NCI-H1092 treated with DMSO at 0.1 percent for 48 hours (cell line): Measurements from ENCODE around the gene TBC1D12.
"Not testable (repeated sequence)": the region's sequence is repeated elsewhere in the genome, so short reads cannot be mapped to it uniquely, and the experiment has no call there.

Experiments used
- DNase-seq: peaks from one replicate; lab custom pipeline; 2025; lab: John Stamatoyannopoulos, UW

Gene TBC1D12

DNA sequence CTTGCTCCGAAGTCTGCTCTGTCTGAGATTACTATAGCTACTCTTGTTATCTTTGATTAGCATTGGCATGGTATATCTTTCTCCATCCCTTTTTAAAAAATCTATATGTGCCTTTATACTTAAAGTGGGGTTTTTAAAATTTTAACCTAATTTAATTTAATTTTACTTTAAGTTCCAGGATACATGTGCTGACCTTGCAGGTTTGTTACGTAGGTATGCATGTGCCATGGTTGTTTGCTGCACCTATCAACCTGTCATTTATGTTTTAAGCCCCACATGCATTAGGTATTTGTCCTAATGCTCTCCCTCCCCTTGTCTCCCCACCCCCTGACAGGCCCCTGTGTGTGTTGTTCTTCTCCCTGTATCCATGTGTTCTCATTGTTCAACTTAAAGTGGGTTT is 54.6 kb downstream of the TBC1D12 start:
- DNase-seq = no peak

DNA sequence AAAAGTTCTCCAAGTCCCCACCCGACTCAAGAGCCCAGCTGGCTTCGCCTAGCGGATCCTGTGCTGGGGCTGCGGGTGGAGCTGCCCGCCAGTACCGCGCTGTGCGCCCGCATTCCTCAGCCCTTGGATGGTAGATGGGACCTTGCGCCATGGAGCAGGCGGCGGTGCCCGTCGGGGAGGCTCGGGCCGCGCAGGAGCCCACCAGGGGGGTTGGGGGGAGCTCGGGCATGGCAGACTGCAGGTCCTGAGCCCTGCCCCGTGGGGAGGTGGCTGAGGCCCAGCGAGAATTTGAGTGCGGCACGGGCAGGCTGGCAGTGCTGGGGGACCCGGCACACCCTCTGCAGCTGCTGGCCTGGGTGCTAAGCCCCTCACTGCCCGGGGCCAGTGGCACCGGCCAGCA is 57.0 kb downstream of the TBC1D12 start:
- no peak for DNase-seq

DNA sequence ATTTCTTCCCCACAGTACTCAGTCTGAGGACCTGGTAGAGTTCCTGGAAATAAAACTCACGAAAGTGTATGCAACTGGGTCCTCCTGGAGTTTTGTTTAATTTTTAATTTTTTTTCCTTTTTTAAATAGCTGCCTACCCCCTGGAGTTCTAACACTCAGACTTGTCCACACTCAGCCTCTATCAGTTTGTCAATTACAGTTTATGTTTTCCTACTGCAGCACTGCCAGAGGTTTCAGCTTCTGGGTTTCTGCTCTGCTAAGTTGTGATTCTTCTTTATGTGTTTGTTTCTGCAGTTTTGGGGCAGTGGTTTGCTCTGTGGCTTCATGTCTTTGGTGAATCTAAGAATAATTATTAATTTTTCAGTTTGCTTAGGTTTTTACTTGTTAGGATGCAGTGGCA is 59.2 kb downstream of the TBC1D12 start:
- no peak for DNase-seq

DNA sequence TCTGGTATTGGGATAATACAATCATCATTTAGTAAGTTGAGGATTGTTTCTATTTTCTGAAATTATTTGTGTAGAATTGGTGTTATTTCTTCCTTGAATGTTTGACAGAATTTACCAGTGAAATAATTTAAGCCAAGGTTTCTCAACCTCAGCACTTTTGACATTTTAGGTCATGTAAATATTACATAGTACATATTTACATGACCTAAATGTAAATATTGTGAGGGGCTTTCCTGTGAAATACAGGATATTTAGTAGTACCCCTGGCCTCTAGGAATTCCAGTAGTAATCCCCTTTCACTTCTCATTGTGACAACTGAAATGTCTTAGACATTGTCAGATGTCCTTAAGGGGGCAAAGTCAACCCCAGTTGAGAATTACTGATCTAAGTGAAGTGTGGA is 59.8 kb downstream of the TBC1D12 start:
- no peak for DNase-seq

DNA sequence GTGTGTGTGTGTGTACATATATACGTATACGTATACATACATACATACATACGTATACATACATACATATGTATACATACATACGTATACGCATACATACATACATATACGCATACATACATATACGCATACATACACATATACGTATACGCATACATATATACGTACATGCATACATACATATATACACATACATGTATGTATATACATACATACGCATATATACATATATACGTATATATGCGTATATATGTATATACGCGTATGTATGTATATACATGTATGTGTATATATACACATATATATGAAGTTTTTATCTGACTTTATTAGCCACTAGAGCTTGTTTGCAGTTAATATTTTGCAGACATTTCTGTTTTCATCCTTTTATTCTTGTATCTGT is 63.3 kb downstream of the TBC1D12 start:
- no peak for DNase-seq

DNA sequence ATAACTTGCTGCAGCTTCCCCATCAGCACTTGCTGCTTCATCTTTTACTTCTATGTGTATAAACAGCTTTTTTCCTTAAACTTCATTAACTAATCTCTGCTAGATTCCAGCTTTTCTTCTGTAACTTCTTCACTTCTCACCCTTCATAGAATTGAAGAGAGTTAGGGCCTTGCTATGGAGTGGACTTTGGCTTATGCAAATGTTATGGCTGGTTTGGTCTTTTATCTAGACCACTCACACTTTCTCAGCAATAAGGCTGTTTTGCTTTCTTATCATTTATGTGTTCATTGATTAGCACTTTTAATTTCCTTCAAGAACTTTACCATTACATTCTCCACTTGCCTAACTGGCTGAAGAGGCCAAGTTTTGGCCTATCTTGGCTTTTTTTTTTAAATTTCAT is 79.1 kb downstream of the TBC1D12 start:
- no peak for DNase-seq

DNA sequence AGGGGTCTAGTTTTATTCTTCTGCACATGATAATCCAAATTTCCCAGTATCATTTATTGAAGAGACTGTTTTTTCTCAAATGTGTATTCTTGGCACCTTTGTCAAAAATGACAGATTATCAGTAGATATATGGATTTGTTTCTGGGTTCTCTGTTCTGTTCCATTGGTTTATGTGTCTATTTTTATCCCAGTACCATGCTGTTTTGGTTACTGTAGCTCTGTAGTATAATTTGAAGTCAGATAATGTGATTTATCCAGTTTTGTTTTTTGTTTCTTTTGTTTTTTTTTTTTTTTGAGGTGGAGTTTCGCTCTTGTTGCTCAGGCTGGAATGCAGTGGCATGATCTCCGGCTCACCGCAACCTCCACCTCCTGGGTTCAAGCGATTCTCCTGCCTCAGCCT is 81.6 kb downstream of the TBC1D12 start:
- DNase-seq = no peak

DNA sequence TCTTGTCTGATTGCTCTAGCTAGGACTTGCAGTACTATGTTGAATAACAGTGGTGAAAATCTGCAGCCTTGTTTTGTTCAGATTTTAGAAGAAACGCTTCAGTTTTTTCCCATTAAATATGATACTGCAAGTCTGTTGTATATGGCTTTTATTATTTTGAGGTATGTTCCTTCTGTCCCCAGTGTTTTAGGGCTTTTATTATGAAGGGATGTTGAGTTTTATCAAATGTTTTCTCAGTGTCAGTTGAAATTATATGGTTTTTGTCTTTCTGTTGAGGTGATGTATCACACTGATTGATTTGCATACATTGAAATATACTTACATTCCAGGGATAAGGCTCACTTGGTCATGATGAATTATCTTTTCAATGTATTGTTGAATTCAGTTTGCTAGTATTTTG is 82.8 kb downstream of the TBC1D12 start:
- DNase-seq = no peak

DNA sequence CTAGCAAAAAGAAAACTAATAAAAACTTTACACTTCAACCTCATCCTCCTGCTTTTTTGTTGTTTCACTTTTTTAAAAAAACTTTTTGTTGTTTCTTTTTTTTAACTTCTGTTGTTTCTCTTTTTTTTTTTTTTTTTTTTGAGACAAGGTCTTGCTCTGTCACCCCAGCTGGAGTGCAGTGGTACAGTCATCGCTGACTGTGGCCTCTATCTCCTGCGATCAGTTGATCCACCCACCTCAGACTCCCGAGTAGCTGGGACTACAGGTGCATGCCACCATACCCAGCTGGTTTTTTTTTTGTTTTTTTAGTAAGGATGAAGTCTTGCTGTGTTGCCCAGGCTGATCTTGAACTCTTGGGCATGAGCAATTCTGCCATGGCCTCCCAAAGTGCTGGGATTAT is 85.2 kb downstream of the TBC1D12 start:
- no peak for DNase-seq

DNA sequence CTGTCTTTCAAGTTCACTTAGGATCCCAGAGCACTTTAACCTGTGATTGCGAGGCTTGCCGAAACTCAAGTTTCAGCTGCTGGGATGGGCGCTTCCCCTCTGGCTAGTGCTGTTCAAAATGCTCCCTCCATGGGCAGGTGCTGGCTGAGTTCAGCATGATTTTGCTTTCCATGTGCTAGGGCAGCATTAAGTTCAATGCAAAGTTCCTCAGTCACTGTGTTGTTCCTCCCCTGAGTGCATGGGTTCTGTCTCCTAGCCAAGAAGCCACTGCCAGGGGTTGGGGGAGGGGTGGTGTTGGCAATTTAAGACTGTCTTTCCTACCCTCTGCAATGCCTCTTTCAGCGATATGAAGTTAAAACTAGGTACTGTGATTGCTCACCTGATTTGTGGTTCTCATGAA is 86.8 kb downstream of the TBC1D12 start:
- no peak for DNase-seq

DNA sequence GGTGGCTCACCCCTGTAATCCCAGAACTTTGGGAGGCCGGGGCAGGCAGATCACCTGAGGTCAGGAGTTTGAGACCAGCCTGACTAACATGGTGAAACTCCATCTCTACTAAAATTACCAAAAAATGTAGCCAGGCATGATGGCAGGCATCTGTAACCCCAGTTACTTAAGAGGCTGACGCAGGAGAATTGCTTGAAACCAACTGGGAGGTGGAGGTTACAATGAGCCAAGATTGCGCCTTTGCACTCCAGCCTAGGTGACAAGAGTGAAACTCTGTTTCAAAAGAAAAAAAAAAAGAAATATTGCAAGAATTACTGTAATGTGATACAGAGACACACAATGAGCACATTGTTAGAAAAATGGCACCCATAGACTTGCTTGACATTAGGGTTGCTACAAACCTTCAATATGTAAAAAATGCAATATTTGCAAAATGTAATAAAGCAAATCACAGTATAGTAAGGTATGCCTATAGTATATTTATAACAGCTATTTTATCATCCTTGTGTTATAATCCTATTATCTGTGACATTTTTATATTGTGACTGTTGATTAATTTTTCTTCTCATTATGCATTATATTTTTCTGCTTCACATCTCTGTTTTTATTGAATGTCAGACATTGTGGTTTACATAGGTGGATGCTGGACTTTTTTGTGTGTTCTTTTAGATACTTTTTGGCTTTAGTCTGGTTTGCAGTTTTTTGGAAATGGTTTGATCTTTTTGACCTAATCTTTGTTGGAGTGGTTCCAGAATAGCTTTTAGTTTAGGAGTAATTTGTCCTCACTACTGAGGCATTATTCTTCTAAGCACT is 87.8 kb downstream of the TBC1D12 start:
- no peak for DNase-seq

DNA sequence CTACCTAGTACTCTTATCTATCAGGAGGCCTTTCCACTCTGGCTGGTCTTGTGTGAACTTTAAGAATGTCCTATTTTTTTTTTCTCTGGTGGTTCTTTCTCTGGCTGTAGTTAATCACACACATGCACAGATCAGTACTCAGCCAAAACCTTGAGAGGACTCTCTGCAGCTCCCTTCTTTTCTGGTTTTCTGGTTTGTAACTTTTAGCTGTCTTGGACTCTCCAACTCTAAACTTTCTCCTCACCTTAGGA is 88.4 kb downstream of the TBC1D12 start:
- DNase-seq = no peak

DNA sequence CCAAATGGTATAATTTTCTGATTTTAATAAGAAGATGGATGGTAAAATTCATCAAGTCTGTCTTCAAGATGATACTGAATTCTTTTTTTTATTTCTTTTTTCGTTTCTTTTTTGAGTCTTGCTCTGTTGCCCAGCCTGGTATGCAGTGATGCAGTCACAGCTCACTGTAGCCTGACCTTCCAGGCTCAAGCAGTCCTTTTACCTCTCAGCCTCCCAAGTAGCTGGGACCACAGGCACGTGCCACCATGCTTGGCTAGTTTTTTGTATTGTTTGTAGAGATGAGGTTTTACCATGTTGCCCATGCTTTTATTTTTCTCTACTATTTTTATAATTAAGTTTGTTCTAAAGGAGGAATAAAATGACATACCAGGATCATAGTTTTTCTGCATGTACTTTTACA is 91.1 kb downstream of the TBC1D12 start:
- no peak for DNase-seq

DNA sequence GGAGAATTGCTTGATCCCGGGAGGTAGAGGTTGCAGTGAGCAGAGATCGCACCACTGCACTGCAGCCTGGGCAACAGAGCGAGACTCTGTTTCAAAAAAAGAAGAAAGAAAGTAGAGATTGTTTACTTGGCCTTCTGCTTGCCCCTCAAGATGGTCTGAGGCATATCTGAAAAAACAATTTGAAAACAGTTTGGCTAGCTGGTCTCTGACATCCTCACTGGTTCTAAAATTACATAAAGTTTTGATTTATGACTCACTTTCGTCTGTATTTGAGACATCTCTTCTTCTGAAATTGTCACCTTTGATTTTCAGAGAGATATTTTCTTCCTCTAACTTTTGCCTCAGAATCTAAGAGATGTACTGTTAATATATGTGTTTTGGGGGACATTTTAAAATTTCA is 93.7 kb downstream of the TBC1D12 start:
- DNase-seq = no peak

DNA sequence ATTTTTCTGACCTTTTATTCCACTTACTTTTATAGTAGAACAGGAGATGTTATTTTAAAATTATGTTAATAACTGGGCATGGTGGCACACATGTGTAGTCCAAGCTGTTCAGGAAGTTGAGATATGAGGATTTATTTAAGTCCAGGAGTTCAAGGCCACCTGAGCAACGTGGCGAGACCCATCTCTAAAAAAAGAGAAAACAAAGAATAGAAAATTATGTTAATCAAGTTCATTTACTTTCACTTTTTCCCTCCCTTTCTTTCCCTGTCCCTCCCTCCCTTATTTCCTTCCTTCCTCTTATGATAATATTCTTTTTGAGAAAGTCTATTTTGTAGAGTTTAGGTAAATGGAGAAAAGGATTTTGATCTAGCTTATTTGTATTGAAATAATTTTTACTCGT is 94.3 kb downstream of the TBC1D12 start:
- DNase-seq = no peak

DNA sequence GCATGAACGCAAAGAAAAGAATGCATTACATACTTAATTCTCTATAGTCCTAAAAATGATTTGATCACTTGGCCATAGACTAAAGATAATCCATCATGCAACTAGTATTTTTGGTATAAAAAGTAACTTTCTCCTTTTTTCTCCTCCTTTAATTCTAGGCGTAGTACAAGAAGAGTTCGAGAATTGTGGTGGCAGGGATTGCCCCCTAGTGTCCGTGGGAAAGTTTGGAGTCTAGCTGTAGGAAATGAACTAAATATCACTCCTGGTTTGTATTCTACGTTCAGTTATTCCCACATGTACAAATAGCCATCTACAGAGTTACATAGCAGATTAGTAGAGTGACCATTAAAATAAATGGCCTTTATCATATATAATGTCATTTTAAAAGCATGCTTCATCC is 97.7 kb downstream of the TBC1D12 start:
- no peak for DNase-seq

DNA sequence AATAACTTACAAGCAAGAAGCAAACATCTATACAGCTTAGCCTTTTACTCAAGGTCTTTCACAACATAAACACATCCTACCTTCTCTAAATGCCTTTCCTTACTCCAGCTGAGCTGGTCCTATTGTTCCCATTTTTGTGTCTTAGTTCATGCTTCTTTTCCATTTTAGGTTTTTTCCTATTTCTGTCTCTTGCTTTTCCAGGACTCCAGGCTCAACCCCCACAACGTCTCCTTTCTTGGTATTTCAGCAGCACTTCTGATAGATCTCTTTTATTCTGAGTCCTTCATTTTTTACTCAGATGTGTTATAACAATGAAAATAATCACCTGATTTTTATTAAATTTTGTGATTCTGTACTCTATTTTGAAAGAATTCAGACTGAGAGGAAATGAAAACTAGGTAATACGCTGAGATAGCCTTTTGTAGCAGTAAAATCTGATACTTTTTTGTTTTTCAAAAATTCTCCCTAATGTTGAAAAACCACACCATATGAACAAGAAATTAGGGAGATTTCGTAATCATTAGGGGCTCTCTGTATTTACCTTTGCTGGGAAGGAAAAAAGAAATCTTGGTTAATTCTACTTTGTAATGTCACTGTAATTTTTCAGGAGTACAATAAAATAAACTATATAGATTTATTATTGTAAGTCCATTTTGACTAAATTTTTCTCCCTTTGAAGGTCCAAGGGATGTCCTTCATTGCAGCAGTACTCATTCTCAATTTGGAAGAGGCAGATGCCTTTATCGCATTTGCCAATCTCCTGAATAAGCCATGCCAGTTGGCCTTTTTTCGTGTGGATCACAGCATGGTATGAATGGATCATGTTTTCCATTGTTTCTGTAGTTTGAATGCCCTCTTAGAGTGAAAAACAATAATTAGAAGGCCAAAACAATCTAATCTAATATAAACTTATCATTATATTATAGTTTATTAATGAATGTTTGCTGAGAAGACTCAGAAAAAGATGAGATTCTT is 119.2 kb downstream of the TBC1D12 start:
- no peak for DNase-seq

DNA sequence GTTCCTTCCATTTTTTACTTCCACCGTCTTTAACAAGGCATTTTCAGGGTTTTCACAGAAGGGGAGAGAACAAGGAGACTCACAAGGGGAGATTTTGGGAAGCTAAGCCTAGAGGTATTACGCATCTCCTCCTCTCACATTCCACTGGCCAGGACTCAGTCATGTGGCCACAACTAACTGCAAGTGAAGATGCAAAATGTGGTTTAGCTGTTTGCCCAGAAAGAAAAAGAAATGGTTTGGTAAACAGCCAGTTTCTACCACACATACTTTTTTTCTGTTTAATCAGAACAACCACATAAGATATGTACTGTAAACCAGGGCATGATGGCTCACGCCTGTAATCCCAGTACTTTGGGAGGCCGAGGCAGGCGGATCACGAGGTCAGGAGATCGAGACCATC is 121.8 kb downstream of the TBC1D12 start:
- DNase-seq = no peak

DNA sequence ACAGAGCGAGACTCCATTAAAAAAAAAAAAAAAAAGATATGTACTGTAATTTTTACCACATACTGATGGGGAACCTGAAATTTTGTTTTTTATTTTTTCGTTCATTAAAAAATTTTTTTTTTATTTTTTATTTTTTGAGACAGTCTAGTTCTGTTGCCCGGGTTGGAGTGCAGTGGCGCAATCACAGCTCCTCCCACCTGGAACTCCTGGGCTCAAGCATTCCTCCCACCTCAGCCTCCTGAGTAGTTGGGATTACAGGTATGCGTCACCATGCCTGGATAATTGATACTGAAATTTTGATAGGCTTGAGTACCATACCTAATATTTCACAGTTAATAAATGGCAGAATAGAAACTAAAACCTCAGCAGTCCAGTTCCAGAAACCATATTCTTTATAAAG is 122.4 kb downstream of the TBC1D12 start:
- no peak for DNase-seq

DNA sequence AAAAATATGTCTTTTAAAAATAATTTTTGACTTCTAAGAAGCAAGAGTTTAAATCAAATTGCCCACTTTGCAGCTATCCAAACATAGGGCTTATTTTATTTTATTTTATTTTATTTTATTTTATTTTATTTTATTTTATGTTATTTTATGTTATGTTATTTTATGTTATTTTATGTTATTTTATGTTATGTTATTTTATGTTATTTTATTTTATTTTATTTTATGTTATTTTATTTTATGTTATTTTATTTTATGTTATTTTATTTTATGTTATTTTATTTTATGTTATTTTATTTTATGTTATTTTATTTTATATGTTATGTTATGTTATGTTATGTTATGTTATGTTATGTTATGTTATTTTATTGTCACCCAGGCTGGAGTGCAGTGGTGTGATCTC is 129.2 kb downstream of the TBC1D12 start:
- not testable (repeated sequence) for DNase-seq

DNA sequence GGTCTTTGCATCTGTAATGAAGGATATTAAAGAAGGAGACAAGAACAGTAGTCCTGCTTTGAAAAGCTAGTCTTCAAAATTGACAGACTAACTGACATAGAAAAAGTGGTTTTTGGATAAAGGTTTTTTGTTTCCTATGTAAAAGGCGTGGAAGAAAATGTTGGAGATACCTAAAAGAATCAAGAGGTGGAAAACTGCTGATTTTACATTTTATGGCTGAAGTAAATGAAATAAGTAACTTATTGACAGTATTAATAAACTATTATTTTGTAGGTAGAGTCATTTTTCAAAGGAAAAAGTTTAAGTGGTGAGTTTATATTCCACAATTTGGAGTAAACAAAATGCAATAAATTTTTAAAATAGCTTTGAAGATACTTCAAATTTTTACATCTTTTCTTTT is 130.7 kb downstream of the TBC1D12 start:
- DNase-seq = no peak

DNA sequence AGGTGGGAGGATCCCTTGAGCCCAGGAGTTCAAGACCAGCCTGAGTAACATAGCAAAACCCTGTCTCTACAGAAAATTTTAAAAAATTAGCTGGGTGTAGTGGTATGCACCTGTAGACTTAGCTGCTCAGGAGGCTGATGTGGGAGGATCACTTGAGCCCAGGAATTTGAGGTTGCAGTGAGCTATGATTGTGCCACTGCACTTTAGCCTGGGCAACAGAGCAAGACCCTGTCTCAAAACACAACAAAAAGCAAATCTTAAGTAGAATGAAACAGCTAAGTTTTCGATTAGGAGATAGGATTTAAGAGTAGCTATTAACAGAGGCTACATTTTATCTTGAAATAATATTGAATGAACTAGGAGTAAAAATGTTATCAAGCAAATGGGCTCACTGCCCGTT is 139.9 kb downstream of the TBC1D12 start:
- not testable (repeated sequence) for DNase-seq

DNA sequence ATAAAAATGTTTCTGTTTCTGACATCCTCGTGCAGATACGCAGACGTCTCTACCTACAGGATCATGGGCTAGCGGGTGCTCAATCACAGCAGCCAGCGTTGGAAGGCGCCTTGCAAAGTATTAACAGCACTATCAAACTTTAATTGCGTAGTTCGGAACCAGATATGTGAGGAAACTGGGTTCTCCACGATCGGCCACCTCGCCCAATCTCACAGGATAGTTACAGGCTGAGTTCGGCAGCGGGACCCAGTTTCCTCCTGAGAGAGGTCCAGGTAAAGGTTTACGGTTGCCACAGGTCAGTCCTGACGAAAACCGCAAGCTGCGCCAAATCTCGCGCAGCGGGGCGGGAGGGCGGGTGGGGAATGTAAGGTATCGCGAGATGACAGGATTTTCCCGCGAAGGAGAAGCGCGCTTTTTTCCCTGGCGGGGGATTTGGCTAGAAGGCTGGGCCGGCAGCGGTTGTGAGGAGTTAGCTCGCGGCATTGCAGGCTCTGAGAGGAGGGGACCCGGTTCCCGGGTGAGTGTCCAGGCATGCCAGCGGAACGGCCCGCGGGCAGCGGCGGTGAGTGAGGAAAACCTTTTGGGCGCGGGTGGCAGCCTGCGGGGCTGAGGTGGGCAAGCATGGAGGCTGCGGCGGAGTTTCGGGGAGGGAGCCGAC is 143.2 kb downstream of the TBC1D12 start, which contains the start of gene HELLS:
TSS of gene HELLS (plus strand) at position 398 of the 658 bp plus-strand sequence. CDS start at position 532, 134 bp downstream.
- DNase-seq = peak; percentile 86
